Spleen (tissue), 11 donors: Measurements from ENCODE around the gene UBE2V1. TPM values are rescaled to one million over a fixed set of nuclear protein-coding genes. Genes with fewer than 3 reads are reported as not detected.
A peak's percentile ranks its signal among the peaks of the same experiment; 100 is the strongest.

ENCODE experiments used
- DNase-seq: peaks from one replicate; pipeline ENCODE4 v3.0.0-alpha.2; 2020
- H3K27ac ChIP-seq, 8 donors: fragments of 200-600 bp; sonication (generic) in 7 of 8; 1 replicate in 4 of 8; 2 replicates in 4 of 8; pipeline versions ENCODE4 v1.5.0 to v1.8.0; 2016 to 2021; ENCODE audit warnings: inconsistent platforms in 4 of 8, mild to moderate bottlenecking in 4 of 8, moderate library complexity in 1 of 8
- H3K27me3 ChIP-seq, 7 donors: fragments of 200-600 bp; sonication (generic) in 6 of 7; replicated peaks in 1 of 7; 1 replicate in 4 of 7; 2 replicates in 3 of 7; pipeline versions ENCODE4 v1.5.0 to v1.8.0; 2016 to 2021; ENCODE audit warnings: inconsistent platforms in 3 of 7, mild to moderate bottlenecking in 1 of 7
- H3K36me3 ChIP-seq, 6 donors: fragments of 200-600 bp; sonication (generic) in 5 of 6; 1 replicate in 4 of 6; 2 replicates in 2 of 6; pipeline versions ENCODE4 v1.5.0 to v1.8.0; 2016 to 2021; ENCODE audit warnings: inconsistent platforms in 2 of 6
- H3K4me1 ChIP-seq, 6 donors: fragments of 200-600 bp; sonication (generic) in 5 of 6; 1 replicate in 3 of 6; 2 replicates in 3 of 6; pipeline versions ENCODE4 v1.5.0 to v1.8.0; 2016 to 2021; ENCODE audit warnings: inconsistent platforms in 3 of 6
- H3K4me3 ChIP-seq, 8 donors: fragments of 200-600 bp; sonication (generic) in 7 of 8; 1 replicate in 4 of 8; 2 replicates in 4 of 8; pipeline versions ENCODE4 v1.5.0 to v1.8.0; 2016 to 2021; ENCODE audit warnings: inconsistent platforms in 4 of 8, mild to moderate bottlenecking in 4 of 8, moderate library complexity in 2 of 8
- H3K9me3 ChIP-seq, 8 donors: fragments of 200-600 bp; sonication (generic) in 7 of 8; 1 replicate in 4 of 8; 2 replicates in 4 of 8; pipeline versions ENCODE4 v1.5.0 to v1.8.0; 2016 to 2021; ENCODE audit warnings: inconsistent platforms in 4 of 8
- CTCF ChIP-seq, 11 experiments: fragments of 200-600 bp in 7 of 11; fragments of 450-650 bp in 4 of 11; sonication (generic) in 4 of 11; IDR thresholded peaks in 8 of 11; conservative IDR thresholded peaks in 3 of 11; 1 replicate in 7 of 11; 2 replicates in 4 of 11; pipeline versions ENCODE4 v1.4.0 to v1.8.0; 2016 to 2021; ENCODE audit warnings: antibody characterized with exemption in 11 of 11, inconsistent platforms in 4 of 11, mild to moderate bottlenecking in 1 of 11
- POLR2A ChIP-seq, 3 donors: fragments of 450-650 bp; IDR thresholded peaks; one replicate each; pipeline ENCODE4 v1.5.1; 2017; ENCODE audit warnings: antibody characterized with exemption in 3 of 3, mild to moderate bottlenecking in 1 of 3
- POLR2AphosphoS5 ChIP-seq, 3 donors: sonication (generic); formaldehyde crosslinking; IDR thresholded peaks; one replicate each; pipeline ENCODE4 v1.5.1; 2017; ENCODE audit warnings: antibody characterized with exemption in 3 of 3
- whole genome bisulfite sequencing, 5 donors: extraction: QIAGEN DNeasy Blood & Tissue Kit in 3 of 5; methylation state at CpG; one replicate each; pipeline versions ENCODE4 v1.1.5 to v1.1.7; 2013 to 2018; 5-methylcytosine and 5-hydroxymethylcytosine counted together
- intact Hi-C: fragments of 100-400 bp; cut with DNase I; formaldehyde crosslinking; loops from one replicate; pipeline ENCODE4 v1.15.0; 2023; ENCODE audit warnings: low total_unique reads
- polyA plus RNA-seq, 3 donors: library from polyadenylated mRNA; stranded (reverse); fragments of 200-250 nt; gene quantifications; one replicate each; pipeline ENCODE4 v1.2.1, GENCODE V29; 2013
- total RNA-seq, 7 donors: library from RNA; depleted of rRNA in 3 of 7; stranded (reverse); fragments of >200 nt in 3 of 7; fragmentation: NEBNext Ultra II Directional in 4 of 7; extraction: Animal tissue kit (Norgen Biotek cat#: 25700) in 4 of 7; gene quantifications; one replicate each; pipeline versions ENCODE4 v1.1.0 to v1.2.1, GENCODE V29; 2016 to 2021
- donor health status: healthy with polysubstance abuse.
- donor health status: DM: no; HTN: no; CAD: no; lungs with moderate emphysema.
- donor health status: DM: no; HTN: no; CAD: no.
- donor health status: Bipolar disorder and iron deficiency.
- donor health status: healthy.
- donor health status: DM: no; HTN: no; CAD: no.
- donor health status: DM: yes; HTN: yes; CAD: no.

The UBE2V1 gene
- total and polyA plus RNA-seq, 10 donors: 62.3 to 140 (median 122) TPM

DNA sequence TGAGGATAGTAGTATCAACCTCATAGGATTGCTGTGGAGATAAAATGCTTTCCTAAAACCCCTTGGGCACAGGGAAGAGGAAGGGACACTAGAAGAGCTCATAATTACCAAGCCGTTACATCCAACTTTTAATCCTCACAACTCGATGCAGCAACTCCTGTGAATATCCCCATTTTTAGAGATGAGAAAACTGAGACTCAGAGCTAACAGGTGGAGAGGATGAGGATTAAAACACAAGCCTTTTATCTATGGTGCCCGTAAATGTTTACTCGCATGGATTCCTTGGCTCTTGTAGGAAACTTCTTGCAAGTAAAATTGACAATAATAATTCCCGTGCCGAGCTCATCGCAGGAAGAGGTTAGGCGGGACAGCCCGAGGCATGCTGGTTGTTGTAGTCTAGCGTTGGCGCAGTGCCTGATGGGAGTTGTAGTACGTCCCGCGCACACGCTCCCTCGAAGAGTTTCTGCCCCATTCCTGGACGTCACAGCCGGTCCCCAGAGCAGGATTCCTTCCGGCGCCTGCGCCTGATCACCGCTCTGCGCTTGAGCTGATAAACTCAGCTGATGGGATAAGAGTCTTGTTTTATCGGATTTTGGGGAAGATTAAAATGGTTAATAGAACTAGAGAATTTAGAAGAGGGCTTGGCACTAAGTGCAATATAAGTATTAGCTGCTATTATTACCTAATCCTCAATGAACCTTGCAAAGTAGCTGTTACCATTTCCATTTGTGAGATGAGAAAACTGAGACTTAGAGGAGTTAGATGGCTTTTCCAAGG, 2.8 kb upstream of the UBE2V1 start:
- Histone ChIP-seq H3K4me3 (peak overlapping the region; percentile 28 to 78 (median 48)), H3K4me1 (peaks cover 34 to 67% (median 49%) of the 10 kb centered on the region in 6 donors), H3K27me3 (no peaks in the 10 kb centered on the region), H3K27ac (peak overlapping the region; percentile 58 to 92 (median 76)), H3K36me3 (no peaks in the 10 kb centered on the region), H3K9me3 (no peaks in the 10 kb centered on the region)
- 0 to 1% (median 0%) methylated on average over 24 of the region's 24 CpGs for WGBS, 5 donors
- intact Hi-C loops: no loop called here
- DNase-seq: peak; percentile 98
- TF ChIP-seq POLR2A (IDR thresholded peaks at IDR 0.05): no peak
- peak; percentile 82 to 87 (median 87) for TF ChIP-seq POLR2AphosphoS5 (IDR thresholded peaks at IDR 0.05)
- no peak for TF ChIP-seq CTCF (IDR thresholded peaks at IDR 0.05 in 8 of 11, conservative IDR thresholded peaks at IDR 0.05 in 3 of 11)

DNA sequence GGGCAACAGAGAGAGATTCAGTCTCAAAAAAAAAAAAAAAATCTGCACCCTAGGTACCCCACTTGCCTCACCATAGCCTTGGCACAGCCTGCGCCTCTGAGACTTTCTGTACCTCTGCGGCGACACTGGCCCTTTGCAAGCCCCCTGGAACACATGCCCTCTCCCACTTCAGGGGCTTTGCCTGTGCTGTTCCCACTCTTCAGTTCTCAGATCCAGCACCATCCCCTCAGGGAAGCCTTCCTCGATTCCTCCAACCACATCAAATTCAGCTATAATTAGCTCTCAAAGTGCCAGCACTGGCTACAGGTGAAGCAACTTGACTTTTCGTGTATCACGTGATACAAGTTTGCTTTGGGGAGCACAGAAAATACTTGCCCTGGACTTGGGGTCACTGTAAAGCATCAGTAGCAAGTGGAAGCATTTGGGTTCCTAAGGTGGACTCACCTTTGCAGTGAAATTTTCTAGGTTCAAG, 2.1 kb upstream of the UBE2V1 start:
- intact Hi-C loops: no loop called here
- H3K9me3 ChIP-seq: no peaks in the 10 kb centered on the region
- no peaks in the 10 kb centered on the region for H3K27me3 ChIP-seq
- H3K4me1 ChIP-seq: peaks cover 41 to 67% (median 55%) of the 10 kb centered on the region in 6 donors
- no peaks in the 10 kb centered on the region for H3K36me3 ChIP-seq
- H3K27ac ChIP-seq: peak overlapping the region in 7 of 8 donors; percentile 58 to 92 (median 77)
- 65 to 80% (median 65%) methylated on average over 6 of the region's 6 CpGs for WGBS, 5 donors
- peak overlapping the region; percentile 28 to 78 (median 48) for H3K4me3 ChIP-seq
- TF ChIP-seq POLR2A (IDR thresholded peaks at IDR 0.05) (no peak), POLR2AphosphoS5 (IDR thresholded peaks at IDR 0.05) (no peak), CTCF (IDR thresholded peaks at IDR 0.05 in 8 of 11, conservative IDR thresholded peaks at IDR 0.05 in 3 of 11) (no peak)
- no peak for DNase-seq

DNA sequence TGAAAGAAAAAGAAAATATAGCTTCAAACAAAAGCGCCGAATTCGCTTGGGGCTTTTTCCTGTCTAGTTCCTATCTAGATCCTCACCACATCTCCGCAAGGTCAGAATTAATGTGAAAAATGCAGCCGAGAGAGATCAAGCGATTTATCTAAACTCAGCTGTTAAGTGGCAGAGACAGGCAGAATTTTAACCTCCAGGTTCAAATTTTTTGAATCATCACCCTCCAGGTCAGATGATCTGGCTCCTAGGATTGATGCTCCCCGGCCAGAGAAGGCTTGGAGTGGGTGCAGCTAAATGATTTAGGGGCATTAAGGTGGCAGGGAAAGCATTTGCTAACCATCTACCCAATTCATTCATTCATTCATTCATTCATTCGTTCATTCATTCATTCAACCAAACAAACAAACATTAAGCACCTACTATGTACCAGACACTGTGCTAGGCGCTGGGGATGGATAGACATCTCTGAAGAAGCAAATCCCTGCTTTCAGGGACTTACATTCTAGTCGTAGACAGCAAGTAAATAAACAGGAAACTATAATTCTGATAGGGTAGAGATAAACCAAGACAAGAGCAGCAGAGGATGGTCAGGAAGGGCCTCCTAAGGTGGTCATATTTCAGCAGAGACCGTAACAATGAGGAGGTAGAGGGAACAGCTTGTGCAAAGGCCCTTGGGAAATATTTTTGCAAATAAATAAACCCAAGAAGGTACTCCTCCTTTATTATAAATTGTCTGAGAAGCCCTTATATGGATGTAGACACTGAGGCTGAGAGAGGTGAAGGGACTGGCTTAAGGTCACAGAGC, 672 bp upstream of the UBE2V1 start:
- Histone ChIP-seq H3K27me3 (no peaks in the 10 kb centered on the region), H3K36me3 (peaks cover 0 to 3% (median 0%) of the 10 kb centered on the region in 6 donors), H3K9me3 (no peaks in the 10 kb centered on the region), H3K27ac (peak overlapping the region; percentile 92 to 98 (median 97)), H3K4me1 (peaks cover 55 to 77% (median 68%) of the 10 kb centered on the region in 6 donors), H3K4me3 (peak overlapping the region; percentile 66 to 93 (median 86))
- TF ChIP-seq CTCF (IDR thresholded peaks at IDR 0.05 in 8 of 11, conservative IDR thresholded peaks at IDR 0.05 in 3 of 11) (no peak), POLR2AphosphoS5 (IDR thresholded peaks at IDR 0.05) (no peak), POLR2A (IDR thresholded peaks at IDR 0.05) (no peak)
- DNase-seq: no peak
- 13 to 16% (median 14%) methylated on average over 11 of the region's 11 CpGs for WGBS, 5 donors
- intact Hi-C loops: no loop called here
